Kidney glomerular epithelial cell (primary cell): ENCODE results near the gene AFF2.

Source experiments
- DNase-seq: peaks from one replicate; lab custom pipeline; 2025; lab: John Stamatoyannopoulos, UW

The AFF2 gene

DNA sequence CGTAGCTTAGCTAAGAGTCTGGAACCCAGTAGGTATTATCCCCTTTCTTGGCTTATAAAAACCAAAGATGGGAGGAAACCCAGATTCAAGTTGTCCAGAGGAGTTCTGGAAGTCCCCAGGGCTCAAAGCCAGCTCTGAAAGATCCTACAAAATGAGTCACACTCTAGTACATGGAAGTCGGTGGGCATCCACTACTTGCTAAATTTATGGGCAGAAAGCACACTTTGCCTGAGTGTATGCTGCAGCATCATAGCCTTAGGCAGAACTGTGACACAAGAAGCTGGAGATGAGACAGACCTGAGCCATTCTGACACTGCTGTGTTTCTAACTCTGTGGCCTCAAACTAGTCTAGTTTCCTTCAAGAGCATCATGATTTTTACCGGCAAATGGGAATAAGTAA is 429.3 kb downstream of the AFF2 start:
- no peak for DNase-seq

DNA sequence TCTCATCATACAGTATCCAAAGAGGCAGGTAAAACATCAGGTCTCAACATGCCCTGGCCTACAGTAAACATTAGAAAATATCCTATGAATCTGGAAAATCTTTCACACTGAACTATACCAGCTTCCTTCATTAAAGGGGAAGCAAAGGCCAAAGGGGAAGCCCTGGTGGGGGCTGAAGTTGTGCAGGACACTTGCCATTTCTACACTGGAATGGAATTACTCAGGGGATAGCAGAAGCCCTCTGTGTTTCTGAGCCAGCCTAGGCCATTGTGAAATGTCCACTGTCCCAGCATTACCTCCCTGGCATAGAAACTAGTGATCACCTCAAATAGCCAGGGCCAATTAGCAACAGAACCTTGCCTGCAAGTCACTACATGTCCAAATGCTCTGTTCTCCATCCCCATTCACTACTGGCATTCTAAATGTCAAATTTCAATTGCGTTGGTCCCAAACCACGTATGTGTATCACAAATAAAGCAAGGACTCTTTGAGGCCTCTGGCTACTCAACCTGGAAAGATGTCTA is 429.9 kb downstream of the AFF2 start:
- no peak for DNase-seq

DNA sequence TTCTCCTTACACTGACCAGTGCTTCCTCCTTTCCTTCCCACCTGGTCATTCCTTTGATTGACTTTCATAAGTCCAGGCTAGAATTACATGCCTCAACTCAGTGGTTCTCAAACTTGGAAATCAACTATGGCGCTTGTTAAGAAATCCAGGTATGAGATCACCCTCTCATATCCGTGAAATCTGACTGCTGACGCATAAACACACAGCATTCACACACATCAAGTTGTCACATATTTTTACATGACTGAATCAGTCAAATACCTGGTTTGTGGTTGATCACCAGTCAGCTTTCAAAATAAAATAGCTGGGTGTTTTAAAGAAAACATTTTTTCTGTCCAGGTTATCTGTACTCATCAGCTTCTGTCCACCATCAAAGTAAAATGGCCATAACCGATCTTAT is 433.5 kb downstream of the AFF2 start:
- no peak for DNase-seq

DNA sequence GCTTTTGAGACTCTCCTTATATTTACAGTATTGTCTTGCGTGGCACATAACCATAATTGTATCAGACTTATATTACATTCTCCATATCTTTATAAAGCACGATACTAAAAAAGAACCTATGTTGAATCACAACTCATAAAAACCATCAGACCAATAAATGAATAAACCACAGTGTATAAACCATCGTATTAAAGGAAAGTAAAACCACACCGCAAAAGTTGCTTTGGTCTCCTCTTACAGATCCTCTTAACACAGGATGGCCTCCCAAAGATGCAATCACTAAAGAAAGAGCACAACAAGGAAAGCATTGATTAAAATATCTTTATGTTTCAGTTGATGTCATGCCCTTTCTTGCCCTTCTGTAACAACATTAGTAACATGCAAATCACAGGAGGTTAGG is 437.9 kb downstream of the AFF2 start:
- DNase-seq, result no peak

DNA sequence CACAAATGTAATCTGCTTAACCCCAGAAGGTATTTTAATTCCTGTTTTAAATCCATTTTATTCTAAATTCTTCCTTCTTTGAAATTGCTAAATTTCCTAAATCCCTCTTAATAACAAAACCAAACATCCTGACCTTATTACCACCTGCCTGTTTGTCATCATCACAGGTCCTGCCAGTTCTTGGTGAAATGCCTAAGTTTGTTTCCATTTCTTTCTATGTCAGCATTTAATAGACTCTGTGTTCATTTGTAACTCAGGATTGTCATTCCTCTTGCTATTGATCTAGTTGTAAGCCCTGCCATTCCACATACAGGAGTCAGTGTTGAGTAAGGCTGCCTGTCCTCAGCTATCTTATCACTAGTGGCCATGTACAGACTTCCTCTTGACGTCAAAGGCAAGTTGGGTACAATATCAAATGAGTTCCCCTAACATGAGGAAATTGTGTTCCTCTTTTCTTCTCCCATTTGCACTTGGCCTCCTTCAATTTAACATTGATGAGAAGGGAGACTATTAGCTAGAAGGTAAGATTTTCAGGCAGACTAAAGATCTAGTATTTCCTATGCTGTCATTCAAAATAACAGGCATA is 440.1 kb downstream of the AFF2 start:
- no peak for DNase-seq

DNA sequence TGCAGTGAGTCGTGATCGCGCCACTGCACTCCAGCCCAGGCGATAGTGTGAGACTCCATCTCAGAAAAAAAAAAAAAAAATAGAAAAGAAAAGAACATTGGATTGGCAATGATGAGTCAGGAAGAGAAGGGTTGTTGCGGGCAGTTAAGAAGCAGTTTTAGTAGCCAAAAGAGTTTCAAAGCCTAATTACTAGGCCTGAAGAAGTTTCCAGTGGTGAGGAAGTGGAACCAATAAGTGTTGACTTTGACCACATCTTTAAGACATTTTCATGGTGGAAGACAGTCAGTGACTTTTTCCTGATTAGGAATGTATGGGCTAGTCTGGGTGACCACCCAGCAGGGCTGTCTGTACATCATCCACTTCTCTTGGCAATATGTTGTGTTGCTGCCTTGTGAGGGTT is 442.3 kb downstream of the AFF2 start:
- no peak for DNase-seq

DNA sequence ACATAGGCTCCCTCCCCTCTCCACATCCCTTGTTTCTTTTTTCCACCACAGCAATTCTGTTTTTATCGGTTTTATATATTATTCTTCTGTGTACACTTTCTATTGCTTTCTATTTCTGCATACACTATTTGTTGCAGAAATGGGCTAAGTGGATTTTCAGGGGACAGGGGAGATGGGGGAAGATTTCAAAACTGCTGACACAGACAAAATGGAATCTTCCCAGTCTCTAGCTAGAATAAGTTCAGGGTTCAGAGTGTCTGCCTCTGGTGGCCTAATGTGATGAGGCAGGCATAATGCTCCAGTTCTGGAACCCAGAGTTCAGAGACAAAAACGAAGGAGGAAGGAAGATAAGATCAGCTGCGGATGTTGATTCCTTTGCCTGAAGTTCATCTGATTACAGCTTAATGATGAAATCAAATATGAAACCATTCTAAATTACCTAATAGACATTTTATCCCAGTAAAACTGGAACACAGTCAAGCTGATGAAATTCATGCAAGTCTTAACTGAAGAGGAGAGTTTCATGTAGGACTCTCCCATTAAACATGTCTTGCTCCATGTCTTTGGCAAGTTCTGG is 447.1 kb downstream of the AFF2 start:
- DNase-seq, result no peak

DNA sequence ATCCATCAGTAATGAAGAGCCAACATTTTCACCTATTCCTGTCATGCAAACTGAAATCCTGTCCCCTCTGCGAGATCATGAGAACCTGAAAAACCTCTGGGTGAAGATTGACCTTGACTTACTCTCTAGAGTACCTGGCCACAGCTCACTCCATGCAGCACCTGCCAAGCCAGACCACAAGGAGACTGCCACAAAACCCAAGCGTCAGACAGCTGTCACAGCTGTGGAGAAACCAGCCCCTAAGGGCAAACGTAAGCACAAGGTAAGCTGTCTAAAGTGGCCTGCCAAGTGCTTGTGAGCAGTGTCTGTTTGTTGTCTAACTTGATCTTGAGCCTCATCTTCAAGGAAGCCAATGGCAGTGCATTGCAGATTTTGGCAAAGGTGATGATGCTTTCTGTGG is 455.9 kb downstream of the AFF2 start:
- DNase-seq, result no peak

DNA sequence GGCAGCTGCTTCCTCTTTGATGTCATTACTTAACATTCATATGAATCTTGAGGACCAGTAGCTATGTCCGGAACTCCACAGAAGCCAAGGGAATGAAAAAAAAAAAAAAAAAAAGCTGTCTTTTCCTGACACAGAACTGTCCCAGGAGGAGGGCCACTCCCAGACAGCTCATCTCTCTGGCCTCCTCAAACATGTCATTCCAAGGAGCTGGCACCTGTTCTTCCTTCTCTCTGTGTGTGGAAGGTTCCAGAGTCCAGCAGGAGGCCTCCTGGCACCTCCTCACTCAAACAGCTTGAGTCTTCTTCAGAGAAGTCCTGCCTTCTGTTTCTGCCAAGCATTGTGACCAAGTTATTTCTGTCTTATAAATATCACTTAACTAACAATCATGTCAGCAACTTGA is 458.5 kb downstream of the AFF2 start:
- DNase-seq, result no peak

DNA sequence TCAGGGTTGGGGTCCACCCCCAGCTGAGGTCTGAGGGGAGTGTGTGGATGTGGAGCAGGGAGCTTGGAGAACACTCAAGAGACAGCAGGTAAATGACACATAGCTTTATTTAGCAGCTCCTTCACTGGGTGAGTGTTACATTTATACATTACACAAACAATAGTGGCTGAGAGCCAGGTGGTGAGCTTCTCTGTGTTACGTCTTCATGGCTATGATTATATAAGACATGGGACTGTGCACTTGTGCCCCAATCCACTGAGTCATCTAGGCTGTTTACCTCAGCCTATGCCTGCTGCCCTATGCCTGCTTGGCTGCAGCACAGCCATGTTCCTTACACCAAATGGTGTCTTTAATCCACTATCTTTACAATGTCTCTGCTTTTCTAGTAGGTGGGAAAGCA is 459.6 kb downstream of the AFF2 start:
- no peak for DNase-seq

DNA sequence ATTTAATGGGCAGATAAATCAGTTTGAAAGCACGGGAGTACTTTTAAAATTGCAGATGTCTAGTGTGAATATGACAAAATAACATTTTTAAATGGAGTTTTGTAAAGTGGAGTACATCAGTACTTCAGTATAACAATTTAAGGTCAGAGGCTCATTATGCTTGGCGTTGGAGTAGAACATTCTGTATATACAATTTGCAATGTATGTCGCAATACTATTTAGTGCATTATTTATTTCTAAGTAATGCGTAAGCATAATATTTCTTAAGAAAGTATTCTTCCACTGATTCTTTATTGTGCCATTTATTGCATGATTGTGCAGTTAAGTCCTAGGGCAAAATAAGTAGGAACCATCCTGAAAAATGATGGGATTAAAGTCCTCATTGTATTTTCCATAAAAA is 461.6 kb downstream of the AFF2 start:
- no peak for DNase-seq

DNA sequence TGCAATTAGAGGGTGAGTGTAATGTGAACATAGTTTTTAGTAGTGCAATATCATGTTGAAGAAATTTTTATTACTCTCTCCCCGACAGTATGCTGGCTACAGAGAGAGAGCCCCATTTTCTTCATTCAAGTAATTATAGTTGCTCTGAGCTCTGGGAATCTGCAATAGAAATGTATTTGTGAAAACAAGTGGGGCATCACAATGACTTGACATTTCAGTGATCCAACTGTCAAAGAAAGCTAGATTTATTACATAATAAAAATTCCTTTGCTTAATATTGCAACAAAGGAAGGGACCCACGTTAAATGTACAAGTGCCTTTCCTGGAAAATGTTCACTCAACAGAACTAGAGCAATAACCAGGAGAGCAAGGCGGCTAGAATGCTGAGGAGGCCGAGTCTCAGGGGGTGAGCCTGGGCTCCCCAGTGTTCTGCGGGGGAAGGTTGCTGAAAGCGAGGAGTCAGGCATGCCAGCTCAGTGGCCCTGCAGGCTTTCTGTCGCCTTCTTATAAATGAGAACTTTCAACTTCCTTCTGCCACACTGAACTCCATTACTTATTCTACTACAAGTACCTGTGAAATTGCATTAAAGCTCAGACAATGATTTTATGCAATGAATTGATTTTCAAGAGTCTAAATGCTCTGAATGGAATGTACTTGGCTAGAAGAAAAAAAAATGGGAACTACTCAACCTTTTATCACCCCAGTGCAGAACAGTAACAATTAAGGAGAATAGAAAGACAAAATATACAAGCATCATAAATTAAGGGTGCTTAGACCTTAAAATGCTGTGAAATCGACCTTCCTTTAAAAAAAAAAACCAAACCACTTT is 476.4 kb downstream of the AFF2 start:
- DNase-seq, result no peak

DNA sequence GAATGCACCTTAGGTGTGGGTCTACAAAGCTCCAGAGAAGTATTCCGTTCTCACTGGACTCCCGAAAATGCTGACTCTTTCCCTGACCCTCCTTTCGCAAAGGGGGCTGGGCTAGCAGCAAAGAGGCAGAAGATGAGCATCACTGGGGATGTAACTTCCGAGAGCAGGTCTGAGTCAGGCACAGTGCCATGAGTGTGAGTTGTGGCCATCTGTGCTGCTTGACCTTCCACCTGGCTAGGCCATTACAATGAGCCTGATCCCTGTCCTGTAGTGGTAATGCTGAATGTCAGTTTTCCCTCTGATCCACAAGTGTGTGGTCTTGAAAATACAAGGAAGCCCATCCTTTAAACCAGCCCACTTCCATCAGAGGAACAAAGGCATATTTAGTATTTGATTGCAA is 479.4 kb downstream of the AFF2 start:
- no peak for DNase-seq

DNA sequence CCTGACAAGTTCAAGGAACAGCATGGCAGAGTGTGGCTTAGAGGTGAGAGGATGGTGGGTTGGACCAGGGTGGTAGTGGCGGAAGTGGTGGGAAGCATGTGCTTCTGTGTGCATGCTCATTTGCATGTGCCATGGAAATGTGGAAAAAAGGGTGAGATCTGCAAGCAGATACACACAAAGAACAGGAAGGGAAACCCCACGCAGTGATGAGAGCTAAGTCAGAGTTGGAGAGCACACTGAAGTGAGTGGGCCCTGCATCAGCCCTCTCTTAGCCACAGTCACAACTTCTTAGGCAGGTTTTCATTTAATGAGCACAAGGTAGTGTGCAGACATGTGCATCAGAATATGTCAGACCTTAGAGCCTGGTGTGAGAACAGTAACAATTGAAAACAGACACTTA is 483.8 kb downstream of the AFF2 start:
- no peak for DNase-seq

DNA sequence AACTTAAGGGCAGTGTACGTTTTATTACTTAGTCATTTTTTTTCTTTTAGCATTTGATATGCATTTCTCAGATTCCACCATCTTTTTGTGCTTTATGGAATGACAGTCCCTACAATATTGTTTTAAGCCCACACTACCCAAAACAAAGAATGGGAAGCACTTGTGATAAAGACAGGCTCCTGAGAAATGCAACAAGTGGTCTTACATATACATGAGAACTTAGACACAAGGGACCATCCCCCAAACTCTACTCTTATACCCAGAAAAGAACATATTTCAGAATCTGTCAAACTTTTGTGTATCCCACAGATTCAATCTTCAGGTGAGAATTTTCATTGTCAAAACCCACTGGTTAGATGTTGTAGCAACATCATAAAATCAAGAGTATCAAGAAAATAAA is 491.1 kb downstream of the AFF2 start:
- DNase-seq, result no peak

DNA sequence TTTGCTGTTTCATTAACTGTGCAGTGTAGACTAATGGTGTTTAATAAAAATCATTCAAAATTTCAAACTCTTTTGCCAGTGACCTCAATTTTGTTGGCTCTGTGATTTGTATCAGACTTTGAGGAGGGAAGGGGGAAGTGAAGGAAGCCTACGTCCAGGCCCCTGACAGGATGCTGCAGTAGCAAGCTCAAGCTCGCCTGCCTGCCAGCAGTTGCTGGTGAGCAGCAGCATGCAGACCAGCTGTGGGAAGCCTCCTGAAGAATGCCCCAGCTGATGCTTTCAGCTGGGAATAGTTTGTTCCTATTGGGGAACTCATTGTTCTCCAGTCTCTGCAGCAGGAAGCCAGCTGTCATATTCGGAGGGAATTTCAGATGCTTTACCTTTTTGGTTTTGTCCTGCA is 495.2 kb downstream of the AFF2 start:
- DNase-seq, result no peak

DNA sequence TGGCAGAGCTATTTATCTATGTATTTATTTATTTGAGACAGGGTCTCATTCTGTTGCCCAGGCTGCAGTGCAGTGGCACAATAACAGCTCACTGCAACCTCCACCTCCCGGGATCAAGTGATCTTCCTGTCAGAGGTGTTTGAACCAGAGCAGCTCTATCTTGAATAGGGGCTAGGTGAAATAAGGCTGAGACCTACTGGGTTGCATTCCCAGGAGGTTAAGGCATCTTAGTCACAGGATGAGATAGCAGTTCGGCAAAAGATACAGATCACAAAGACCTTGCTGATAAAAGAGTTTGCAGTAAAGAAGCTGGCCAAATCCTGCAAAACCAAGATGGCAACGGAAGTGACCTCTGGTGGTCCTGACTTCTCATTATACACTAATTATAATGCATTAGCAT is 501.9 kb downstream of the AFF2 start:
- no peak for DNase-seq

DNA sequence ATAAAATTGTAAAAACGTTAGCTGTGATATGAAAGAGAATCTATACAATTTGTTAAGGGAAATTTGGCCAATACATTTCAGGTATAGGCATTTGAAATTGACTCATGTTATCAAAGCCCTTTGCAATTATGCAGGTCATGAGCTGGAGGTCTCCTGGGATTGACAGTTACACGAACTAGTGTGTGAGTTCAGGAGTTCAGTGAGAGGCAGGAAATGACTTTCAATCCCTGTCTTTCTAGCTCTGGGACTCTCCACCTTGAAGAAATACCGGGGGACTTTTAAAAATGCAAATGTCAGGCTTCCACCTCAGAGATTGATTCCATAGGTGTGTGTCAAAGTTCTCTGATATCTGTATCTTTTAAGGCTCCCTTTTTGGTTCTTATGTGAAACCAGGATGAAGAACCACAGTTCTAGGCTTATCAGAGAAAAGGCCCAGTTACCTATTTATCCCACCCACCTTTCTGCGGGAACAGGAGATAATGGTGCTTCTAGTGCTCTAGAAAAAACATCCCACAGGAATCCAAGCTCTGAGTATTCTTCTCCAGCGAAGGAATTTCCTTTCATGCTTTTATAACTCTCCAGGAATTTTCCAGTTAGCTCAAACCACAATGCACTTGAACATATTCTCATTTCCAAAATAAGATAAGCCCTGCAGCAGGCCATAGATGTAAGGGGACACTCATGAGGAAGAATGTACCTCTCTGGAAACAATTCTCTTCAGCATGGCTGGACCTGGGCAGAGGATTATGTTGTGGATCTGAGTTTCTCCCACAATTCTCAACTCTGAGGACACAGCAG is 503.6 kb downstream of the AFF2 start:
- DNase-seq, result no peak

DNA sequence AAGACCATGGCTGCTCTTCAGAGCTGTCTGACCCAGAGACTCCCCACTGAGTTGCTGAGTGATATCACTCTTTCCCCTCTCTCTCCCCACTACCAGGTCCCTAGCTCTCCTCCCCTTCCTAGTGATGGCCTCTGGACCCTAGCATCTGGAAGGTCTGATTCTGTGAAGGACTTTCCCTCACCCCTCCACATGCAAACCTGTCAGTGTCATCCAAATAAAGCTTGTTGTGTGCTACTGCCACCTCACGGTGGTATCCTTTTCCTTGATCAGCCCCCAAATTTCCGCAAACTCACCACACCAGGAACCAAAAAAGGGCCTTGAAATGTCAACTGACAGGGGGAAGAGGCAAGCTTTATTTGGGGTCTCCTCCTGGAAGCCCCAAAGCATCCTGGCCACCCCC is 504.5 kb downstream of the AFF2 start:
- no peak for DNase-seq

DNA sequence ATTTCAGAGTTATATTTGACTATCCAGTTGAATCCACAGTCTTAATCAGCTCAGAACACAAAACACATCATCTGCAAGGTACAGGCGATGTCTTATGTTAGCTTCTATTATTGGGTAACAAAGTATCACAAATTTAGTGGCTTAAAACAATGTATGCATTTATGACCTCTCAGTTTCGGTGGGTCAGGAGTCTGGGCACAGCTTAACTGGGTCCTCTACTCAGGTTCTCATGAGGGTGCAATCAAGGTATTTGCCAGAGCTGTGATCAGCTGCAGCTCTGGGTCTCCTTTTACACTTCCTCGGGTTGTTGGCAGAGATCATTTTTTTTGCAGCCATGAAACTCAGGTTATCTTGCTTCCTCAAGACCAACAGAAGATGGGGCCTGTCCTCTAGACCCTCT is 505.8 kb downstream of the AFF2 start:
- no peak for DNase-seq

DNA sequence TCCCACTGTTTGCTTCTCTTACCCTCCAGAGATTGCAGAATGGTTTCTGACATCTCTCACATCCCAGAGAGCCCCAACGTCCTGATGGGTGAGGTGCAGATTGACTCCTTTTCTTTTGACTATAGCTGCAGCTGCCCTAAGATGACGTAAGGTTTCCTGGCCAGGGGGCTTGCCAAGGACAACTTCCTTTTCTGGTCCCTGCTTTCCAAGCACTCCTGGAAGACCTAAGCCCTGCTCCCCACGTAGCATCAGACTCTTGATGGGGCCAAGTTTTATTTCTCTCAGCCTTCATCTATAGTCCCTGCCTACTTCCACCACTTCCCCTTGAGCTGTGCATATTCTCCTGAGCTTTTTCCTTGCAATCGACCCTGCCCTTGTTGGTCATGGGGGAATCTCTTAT is 507.0 kb downstream of the AFF2 start:
- no peak for DNase-seq

DNA sequence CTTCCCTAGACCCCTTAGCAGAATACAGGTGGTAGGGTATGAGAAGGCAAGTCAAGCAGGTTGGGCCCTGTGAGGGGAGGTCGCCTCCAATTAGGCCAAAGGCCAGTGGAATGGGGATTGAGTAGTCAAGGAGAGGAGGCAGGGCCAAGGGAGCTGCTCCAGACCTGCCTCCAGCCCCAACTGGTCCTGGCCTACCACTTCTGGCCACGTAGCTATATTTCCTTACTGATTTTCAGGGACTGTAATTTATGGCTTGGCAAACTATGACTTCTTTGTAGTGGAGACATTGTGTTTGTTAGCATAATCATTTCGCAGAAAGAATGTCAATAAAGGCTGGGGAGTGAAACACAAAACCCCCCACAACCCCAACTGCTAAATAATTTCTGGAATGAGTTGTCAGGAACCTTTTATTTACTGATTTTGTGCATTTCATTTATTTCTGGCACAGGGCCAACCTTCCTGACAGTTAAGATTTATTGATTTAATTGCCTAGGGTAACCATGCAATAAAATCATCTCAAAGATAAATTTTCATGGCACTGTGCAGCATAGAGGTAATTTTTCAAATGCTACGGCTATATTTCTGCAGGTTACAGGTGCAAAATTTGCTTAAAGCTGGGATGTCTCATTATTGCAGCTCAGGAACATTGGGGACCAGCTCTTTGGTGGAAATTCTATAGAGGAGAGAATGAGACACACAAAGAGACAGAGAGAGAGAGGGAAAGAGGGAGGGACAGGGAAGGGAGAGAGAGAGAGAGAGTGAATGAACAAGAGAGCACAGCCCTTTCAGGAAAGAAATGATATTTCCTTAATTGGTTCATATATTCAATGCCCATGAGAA is 509.8 kb downstream of the AFF2 start:
- DNase-seq, result no peak
